ENCODE measurements around the gene PPM1E. TPM values are rescaled to one million over a fixed set of nuclear protein-coding genes. Genes with fewer than 3 reads are reported as not detected.
"Not testable (repeated sequence)": the region's sequence is repeated elsewhere in the genome, so short reads cannot be mapped to it uniquely, and the experiment has no call there.

PPM1E gene
- total RNA-seq, 4 donors from 2014 or later: 0.42 to 0.91 (median 0.67) TPM

DNA sequence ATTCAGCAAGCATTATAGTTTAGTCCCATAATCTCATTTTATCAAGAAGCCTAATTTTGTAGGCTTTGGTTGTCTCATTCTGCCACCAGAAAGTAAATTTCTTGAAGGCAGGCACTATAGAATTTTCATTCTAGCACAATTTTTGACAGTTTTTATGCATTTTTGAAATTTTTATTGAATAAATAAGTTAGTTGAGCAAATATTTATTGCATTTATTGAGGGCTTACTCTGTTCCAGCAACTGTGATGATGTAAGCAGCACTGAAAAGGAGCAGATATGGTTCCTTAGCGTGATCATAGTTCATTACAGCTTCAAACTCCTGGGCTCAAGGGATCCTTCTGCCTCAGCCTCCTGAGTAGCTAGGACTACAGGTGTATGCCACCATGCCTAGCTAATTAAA is 34.2 kb downstream of the PPM1E start:
- no peaks in the 10 kb centered on the region for H3K4me1 ChIP-seq
- TF ChIP-seq EP300 (IDR thresholded peaks at IDR 0.05) (no peak), CTCF (IDR thresholded peaks at IDR 0.05) (no peak), POLR2A (IDR thresholded peaks at IDR 0.05; ENCODE audit: low read depth) (no peak), POLR2AphosphoS5 (IDR thresholded peaks at IDR 0.05) (no peak)
- H3K9me3 ChIP-seq: no peaks in the 10 kb centered on the region
- H3K27ac ChIP-seq (replicated peaks in 1 of 4): no peak overlapping the region
- WGBS: 93% methylated on average over 1 of the region's 1 CpG
- no peak for DNase-seq (ENCODE audit: extremely low spot score)
- no peak overlapping the region for H3K4me3 ChIP-seq
- intact Hi-C loops (cut with DNase I): no loop called here
- no peaks in the 10 kb centered on the region for H3K27me3 ChIP-seq
- H3K36me3 ChIP-seq: no peaks in the 10 kb centered on the region

GRCh38 chr17:58794508-58794907 is 38.9 kb downstream of the PPM1E start:
- intact Hi-C loops (cut with DNase I); H3K36me3 ChIP-seq; DNase-seq (ENCODE audit: extremely low spot score); H3K4me1 ChIP-seq; H3K4me3 ChIP-seq; H3K27ac ChIP-seq (replicated peaks in 1 of 4); H3K9me3 ChIP-seq; H3K27me3 ChIP-seq: not testable (repeated sequence)
- WGBS: 89% methylated on average over 2 of the region's 2 CpGs

GRCh38 chr17:58802188-58802587 is 46.5 kb downstream of the PPM1E start:
- no peaks in the 10 kb centered on the region for H3K36me3 ChIP-seq
- 69% methylated on average over 1 of the region's 1 CpG for WGBS
- no peak overlapping the region for H3K27ac ChIP-seq (replicated peaks in 1 of 4)
- H3K27me3 ChIP-seq: no peaks in the 10 kb centered on the region
- H3K4me1 ChIP-seq: no peaks in the 10 kb centered on the region
- H3K4me3 ChIP-seq: no peak overlapping the region
- H3K9me3 ChIP-seq: peaks cover 0 to 5% (median 2%) of the 10 kb centered on the region in 4 donors
- intact Hi-C loops (cut with DNase I): no loop called here
- TF ChIP-seq EP300 (IDR thresholded peaks at IDR 0.05): no peak
- TF ChIP-seq POLR2AphosphoS5 (IDR thresholded peaks at IDR 0.05): no peak
- no peak for TF ChIP-seq CTCF (IDR thresholded peaks at IDR 0.05)
- TF ChIP-seq POLR2A (IDR thresholded peaks at IDR 0.05; ENCODE audit: low read depth): no peak
- DNase-seq (ENCODE audit: extremely low spot score): no peak

DNA sequence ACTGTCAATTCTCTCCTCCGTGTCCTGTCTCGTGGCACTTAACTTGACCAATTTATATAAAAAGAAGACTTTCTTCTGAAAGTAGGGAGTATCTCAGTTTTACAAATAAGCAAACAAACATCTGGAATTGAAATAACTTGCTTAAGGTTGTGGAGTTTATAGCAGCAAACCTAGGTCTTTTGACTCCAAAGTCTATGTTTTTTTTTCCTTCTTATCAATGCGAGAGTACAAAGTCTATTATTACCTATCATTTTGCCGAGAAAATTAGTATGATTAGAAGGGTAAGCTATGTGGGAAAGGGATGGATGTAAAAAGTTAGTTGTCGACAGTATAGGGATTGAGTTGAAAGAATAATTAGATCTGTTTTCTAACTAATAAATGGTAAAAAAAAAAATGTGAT is 50.4 kb downstream of the PPM1E start:
- H3K4me1 ChIP-seq: no peaks in the 10 kb centered on the region
- no peak overlapping the region for H3K4me3 ChIP-seq
- no peak for DNase-seq (ENCODE audit: extremely low spot score)
- H3K36me3 ChIP-seq: no peaks in the 10 kb centered on the region
- TF ChIP-seq CTCF (IDR thresholded peaks at IDR 0.05): no peak
- no peak for TF ChIP-seq POLR2A (IDR thresholded peaks at IDR 0.05; ENCODE audit: low read depth)
- no peak for TF ChIP-seq POLR2AphosphoS5 (IDR thresholded peaks at IDR 0.05)
- no peak for TF ChIP-seq EP300 (IDR thresholded peaks at IDR 0.05)
- intact Hi-C loops (cut with DNase I): no loop called here
- H3K27ac ChIP-seq (replicated peaks in 1 of 4): no peak overlapping the region
- H3K27me3 ChIP-seq: no peaks in the 10 kb centered on the region
- peaks cover 0 to 5% (median 2%) of the 10 kb centered on the region in 4 donors for H3K9me3 ChIP-seq
- WGBS: 92% methylated on average over 5 of the region's 5 CpGs

DNA sequence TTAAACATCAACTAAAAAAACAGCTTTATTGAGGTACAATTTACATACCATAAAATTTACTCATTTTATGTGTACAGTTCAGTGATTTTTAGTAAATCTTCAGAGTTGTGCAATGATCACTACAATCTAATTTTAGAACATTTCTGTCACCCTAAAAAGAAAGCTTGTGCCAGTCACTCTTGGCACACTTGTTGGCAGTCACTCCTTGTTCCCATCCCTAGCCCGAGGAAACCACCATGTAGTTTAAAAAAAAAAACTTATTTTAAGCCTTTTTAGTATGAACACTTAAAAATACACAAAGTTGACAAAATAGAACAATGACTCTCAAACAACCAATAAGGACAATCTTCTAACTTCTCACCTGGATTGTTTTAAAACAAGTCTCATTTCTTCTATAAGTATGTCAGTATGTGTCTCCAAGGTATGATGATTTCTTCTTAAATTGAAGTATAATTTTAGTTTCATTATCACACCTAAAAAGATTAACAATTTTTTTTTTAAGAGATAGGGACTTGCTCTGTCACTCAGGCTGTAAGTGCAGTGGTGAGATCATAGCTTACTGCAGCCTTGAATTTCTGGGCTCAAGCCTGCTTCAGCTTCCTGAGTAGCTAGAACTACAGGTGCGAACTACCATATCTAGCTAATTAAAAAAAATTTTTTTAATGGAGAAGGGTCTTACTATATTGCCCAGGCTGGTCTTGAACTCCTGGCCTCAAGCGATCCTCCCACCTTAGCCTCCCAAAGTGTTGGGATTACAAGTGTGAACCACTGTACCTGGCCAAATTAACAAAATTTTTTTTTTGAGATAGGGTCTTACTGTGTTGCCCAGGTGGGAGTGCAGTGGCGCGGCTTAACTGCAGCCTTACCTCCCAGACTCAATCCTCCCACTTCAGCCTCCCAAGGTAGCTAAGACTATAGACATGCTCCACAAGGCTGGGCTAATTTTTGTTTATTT is 53.2 kb downstream of the PPM1E start:
- TF ChIP-seq EP300 (IDR thresholded peaks at IDR 0.05) (no peak), POLR2AphosphoS5 (IDR thresholded peaks at IDR 0.05) (no peak), POLR2A (IDR thresholded peaks at IDR 0.05; ENCODE audit: low read depth) (no peak), CTCF (IDR thresholded peaks at IDR 0.05) (no peak)
- no peaks in the 10 kb centered on the region for H3K27me3 ChIP-seq
- DNase-seq (ENCODE audit: extremely low spot score): no peak
- H3K27ac ChIP-seq (replicated peaks in 1 of 4): no peak overlapping the region
- no peak overlapping the region for H3K4me3 ChIP-seq
- WGBS: 91% methylated on average over 5 of the region's 5 CpGs
- H3K4me1 ChIP-seq: no peaks in the 10 kb centered on the region
- no peaks in the 10 kb centered on the region for H3K9me3 ChIP-seq
- intact Hi-C loops (cut with DNase I): no loop called here
- no peaks in the 10 kb centered on the region for H3K36me3 ChIP-seq

All from esophagus muscularis mucosa (tissue), 4 donors.